ENCODE measurements around the gene COMP.
A peak's percentile ranks its signal among the peaks of the same experiment; 100 is the strongest.
"Not testable (repeated sequence)": the region's sequence is repeated elsewhere in the genome, so short reads cannot be mapped to it uniquely, and the experiment has no call there.

Gene COMP

GRCh38 chr19:18790566-18791314, at the start of gene COMP:
TSS of gene COMP (minus strand) at chr19:18791305. CDS start at chr19:18791269, 36 bp downstream.
- DNase-seq, result peak; percentile 28

- no peak for DNase-seq
These were observed 49.5 kb upstream of the COMP start for GRCh38 chr19:18840288-18841267.

GRCh38 chr19:18839465-18840287, 48.6 kb upstream of the COMP start:
- no peak for DNase-seq

GRCh38 chr19:18834644-18834984, 43.5 kb upstream of the COMP start:
- no peak for DNase-seq

GRCh38 chr19:18833849-18834643, 42.9 kb upstream of the COMP start:
- no peak for DNase-seq

GRCh38 chr19:18833141-18833476, 42.0 kb upstream of the COMP start:
- no peak for DNase-seq

GRCh38 chr19:18832306-18833140, 41.4 kb upstream of the COMP start:
- DNase-seq, result no peak

GRCh38 chr19:18831524-18832305, 40.6 kb upstream of the COMP start, which contains the start of gene UPF1:
TSS of gene UPF1 (plus strand) at chr19:18831959. CDS start at chr19:18832210, 251 bp downstream.
- DNase-seq, result peak; percentile 96

- no peak for DNase-seq
These were observed 39.4 kb upstream of the COMP start for GRCh38 chr19:18830488-18830887.

GRCh38 chr19:18828786-18829185, 37.7 kb upstream of the COMP start:
- DNase-seq, result no peak

GRCh38 chr19:18817574-18817973, 26.5 kb upstream of the COMP start:
- no peak for DNase-seq

GRCh38 chr19:18816645-18817044, 25.5 kb upstream of the COMP start:
- DNase-seq, result not testable (repeated sequence)

GRCh38 chr19:18815673-18816072, 24.6 kb upstream of the COMP start:
- no peak for DNase-seq

- DNase-seq, result peak; percentile 86
These were observed 23.0 kb upstream of the COMP start for GRCh38 chr19:18814063-18814462.

GRCh38 chr19:18811638-18812037, 20.5 kb upstream of the COMP start:
- not testable (repeated sequence) for DNase-seq

GRCh38 chr19:18809149-18809868, 18.2 kb upstream of the COMP start:
- peak; percentile 69 for DNase-seq

GRCh38 chr19:18807861-18808331, 16.8 kb upstream of the COMP start:
- DNase-seq, result peak; percentile 91

GRCh38 chr19:18804643-18805042, 13.5 kb upstream of the COMP start:
- DNase-seq, result no peak

- DNase-seq, result no peak
These were observed 13.1 kb upstream of the COMP start for GRCh38 chr19:18804139-18804601.

Data from femur (tissue), 1 donor.